Measurements from ENCODE around the gene TMX2. TPM values are rescaled to one million over a fixed set of nuclear protein-coding genes. Genes with fewer than 3 reads are reported as not detected.

TMX2 gene
- total RNA-seq, 1 experiment from 2014 or later: 151 TPM

DNA sequence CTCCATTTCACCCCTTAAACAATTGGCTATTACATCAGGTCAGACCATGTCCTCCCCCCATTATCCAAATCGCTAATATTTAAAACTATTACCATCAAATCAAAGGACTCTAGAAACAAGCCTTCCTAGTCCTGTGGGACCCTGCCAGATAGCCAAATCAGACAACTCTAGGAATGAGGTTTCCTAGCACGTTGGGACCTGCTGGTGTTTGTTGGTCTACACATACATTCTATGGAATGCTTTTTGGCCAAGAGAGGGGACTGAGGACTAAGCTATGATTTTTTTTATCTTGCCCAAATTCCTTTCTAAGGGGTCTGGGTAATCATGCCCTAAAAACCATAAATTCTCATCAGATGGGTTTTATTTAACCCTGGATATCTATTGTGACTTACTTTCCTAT lies 14.8 kb downstream of the TMX2 start:
- Histone ChIP-seq H3K4me1 (ENCODE audit: control insufficient read depth, insufficient read depth, low read length) (no peaks in the 10 kb centered on the region), H3K27me3 (ENCODE audit: control insufficient read depth, insufficient read depth, low read length) (no peaks in the 10 kb centered on the region), H3K4me3 (ENCODE audit: low read depth in 2 of 2, low read length in 2 of 2) (no peak overlapping the region), H3K27ac (ENCODE audit: low read length) (no peak overlapping the region), H3K36me3 (ENCODE audit: control insufficient read depth, insufficient read depth, low read length) (peaks cover under 1% of the 10 kb centered on the region; the same call in 1 of the 2 replicates), H3K9me3 (ENCODE audit: control insufficient read depth, insufficient read depth, low read depth, low read length) (no peaks in the 10 kb centered on the region)
- CTCF ChIA-PET: interaction anchor here (0.6 kb wide), 1 partner anchor 559 kb away, joined by 3 read pairs; no protein-coding TSS in a partner anchor
- POLR2A ChIA-PET: interaction anchor here (0.7 kb wide), 1 partner anchor 19 kb away, joined by 3 read pairs; no protein-coding TSS in a partner anchor
- intact Hi-C loops (cut with micrococcal nuclease; ENCODE audit: unreplicated experiment) (no loop called here), in situ Hi-C loops (cut with HindIII; ENCODE audit: low pct_unique_long_range_greater_than_20kb, low sequenced_read_pairs) (no loop called here)
- TF ChIP-seq, protein P1, sequence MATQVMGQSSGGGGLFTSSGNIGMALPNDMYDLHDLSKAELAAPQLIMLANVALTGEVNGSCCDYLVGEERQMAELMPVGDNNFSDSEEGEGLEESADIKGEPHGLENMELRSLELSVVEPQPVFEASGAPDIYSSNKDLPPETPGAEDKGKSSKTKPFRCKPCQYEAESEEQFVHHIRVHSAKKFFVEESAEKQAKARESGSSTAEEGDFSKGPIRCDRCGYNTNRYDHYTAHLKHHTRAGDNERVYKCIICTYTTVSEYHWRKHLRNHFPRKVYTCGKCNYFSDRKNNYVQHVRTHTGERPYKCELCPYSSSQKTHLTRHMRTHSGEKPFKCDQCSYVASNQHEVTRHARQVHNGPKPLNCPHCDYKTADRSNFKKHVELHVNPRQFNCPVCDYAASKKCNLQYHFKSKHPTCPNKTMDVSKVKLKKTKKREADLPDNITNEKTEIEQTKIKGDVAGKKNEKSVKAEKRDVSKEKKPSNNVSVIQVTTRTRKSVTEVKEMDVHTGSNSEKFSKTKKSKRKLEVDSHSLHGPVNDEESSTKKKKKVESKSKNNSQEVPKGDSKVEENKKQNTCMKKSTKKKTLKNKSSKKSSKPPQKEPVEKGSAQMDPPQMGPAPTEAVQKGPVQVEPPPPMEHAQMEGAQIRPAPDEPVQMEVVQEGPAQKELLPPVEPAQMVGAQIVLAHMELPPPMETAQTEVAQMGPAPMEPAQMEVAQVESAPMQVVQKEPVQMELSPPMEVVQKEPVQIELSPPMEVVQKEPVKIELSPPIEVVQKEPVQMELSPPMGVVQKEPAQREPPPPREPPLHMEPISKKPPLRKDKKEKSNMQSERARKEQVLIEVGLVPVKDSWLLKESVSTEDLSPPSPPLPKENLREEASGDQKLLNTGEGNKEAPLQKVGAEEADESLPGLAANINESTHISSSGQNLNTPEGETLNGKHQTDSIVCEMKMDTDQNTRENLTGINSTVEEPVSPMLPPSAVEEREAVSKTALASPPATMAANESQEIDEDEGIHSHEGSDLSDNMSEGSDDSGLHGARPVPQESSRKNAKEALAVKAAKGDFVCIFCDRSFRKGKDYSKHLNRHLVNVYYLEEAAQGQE (IDR thresholded peaks at IDR 0.05; ENCODE audit: insufficient read depth in 1 of 2, low read depth in 2 of 2, low read length in 1 of 2): no peak
- TF ChIP-seq, protein P2, sequence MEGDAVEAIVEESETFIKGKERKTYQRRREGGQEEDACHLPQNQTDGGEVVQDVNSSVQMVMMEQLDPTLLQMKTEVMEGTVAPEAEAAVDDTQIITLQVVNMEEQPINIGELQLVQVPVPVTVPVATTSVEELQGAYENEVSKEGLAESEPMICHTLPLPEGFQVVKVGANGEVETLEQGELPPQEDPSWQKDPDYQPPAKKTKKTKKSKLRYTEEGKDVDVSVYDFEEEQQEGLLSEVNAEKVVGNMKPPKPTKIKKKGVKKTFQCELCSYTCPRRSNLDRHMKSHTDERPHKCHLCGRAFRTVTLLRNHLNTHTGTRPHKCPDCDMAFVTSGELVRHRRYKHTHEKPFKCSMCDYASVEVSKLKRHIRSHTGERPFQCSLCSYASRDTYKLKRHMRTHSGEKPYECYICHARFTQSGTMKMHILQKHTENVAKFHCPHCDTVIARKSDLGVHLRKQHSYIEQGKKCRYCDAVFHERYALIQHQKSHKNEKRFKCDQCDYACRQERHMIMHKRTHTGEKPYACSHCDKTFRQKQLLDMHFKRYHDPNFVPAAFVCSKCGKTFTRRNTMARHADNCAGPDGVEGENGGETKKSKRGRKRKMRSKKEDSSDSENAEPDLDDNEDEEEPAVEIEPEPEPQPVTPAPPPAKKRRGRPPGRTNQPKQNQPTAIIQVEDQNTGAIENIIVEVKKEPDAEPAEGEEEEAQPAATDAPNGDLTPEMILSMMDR (IDR thresholded peaks at IDR 0.05): no peak
- TF ChIP-seq SIN3A (IDR thresholded peaks at IDR 0.05; ENCODE audit: borderline replicate concordance, insufficient read depth, low read depth, low read length) (no peak), TCF7L2 (IDR thresholded peaks at IDR 0.05; ENCODE audit: low read depth, low read length) (no peak), POLR2AphosphoS5 (IDR thresholded peaks at IDR 0.05; ENCODE audit: low read depth, low read length) (no peak)
- ATAC-seq: no peak
- BruUV-seq (replicated peaks): no TSS peak
- DNase-seq (ENCODE audit: low read depth, low spot score): no peak

DNA sequence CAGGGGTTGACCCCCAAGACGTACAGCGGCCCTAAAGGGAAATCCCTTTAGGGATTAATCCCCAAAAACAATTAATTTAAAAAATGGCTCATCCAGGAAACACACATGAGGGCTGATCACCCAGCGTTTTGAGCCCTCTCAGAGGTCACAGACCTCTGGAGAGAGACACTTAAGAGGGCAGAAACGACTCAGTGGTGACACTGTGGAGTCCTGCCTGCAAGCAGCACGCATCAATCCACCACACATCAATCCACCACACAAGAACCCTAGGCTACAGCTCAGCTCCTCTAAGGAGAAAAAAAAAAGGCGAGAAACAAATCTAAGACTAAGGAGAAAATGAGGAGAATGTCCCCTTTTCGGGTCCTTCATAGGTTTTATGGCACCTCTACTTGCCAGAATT lies 16.4 kb downstream of the TMX2 start:
- POLR2A ChIA-PET: interaction anchor here (0.6 kb wide), 1 partner anchor 72 kb away, joined by 5 read pairs; no protein-coding TSS in a partner anchor
- Histone ChIP-seq H3K36me3 (ENCODE audit: control insufficient read depth, insufficient read depth, low read length) (peaks cover 2% of the 10 kb centered on the region; the same call in 1 of the 2 replicates), H3K9me3 (ENCODE audit: control insufficient read depth, insufficient read depth, low read depth, low read length) (no peaks in the 10 kb centered on the region), H3K4me3 (ENCODE audit: low read depth in 2 of 2, low read length in 2 of 2) (no peak overlapping the region), H3K27ac (ENCODE audit: low read length) (no peak overlapping the region), H3K4me1 (ENCODE audit: control insufficient read depth, insufficient read depth, low read length) (no peaks in the 10 kb centered on the region; the same call in 1 of the 2 replicates), H3K27me3 (ENCODE audit: control insufficient read depth, insufficient read depth, low read length) (no peaks in the 10 kb centered on the region)
- ATAC-seq (no peak), DNase-seq (ENCODE audit: low read depth, low spot score) (no peak)
- intact Hi-C loops (cut with micrococcal nuclease; ENCODE audit: unreplicated experiment) (no loop called here), in situ Hi-C loops (cut with HindIII; ENCODE audit: low pct_unique_long_range_greater_than_20kb, low sequenced_read_pairs) (no loop called here)
- TF ChIP-seq, protein P2 (IDR thresholded peaks at IDR 0.05): no peak
- TF ChIP-seq TCF7L2 (IDR thresholded peaks at IDR 0.05; ENCODE audit: low read depth, low read length) (no peak), POLR2AphosphoS5 (IDR thresholded peaks at IDR 0.05; ENCODE audit: low read depth, low read length) (no peak), SIN3A (IDR thresholded peaks at IDR 0.05; ENCODE audit: borderline replicate concordance, insufficient read depth, low read depth, low read length) (no peak)
- TF ChIP-seq, protein P1 (IDR thresholded peaks at IDR 0.05; ENCODE audit: insufficient read depth in 1 of 2, low read depth in 2 of 2, low read length in 1 of 2): no peak
- BruUV-seq (replicated peaks): no TSS peak
- CTCF ChIA-PET: no interaction called here
